ENCODE results near the gene DIP2C. TPM values are rescaled to one million over a fixed set of nuclear protein-coding genes. Genes with fewer than 3 reads are reported as not detected.

DIP2C gene
- total and polyA plus RNA-seq, 2 experiments from 2014 or later = 9.1 to 15.8 TPM

- H3K27ac ChIP-seq = no peak overlapping the region
- H3K4me3 ChIP-seq = no peak overlapping the region
- no peak for DNase-seq (ENCODE audit: low read depth in 1 of 2, low spot score in 1 of 2)
- H3K4me1 ChIP-seq (ENCODE audit: low read depth) = peaks cover 20% of the 10 kb centered on the region
- no peak for TF ChIP-seq CTCF (IDR thresholded peaks at IDR 0.05; ENCODE audit: low read depth, low read length)
- no peaks in the 10 kb centered on the region for H3K27me3 ChIP-seq
- H3K36me3 ChIP-seq = no peaks in the 10 kb centered on the region
- H3K9me3 ChIP-seq (ENCODE audit: low read depth) = no peaks in the 10 kb centered on the region
Observed at GRCh38 chr10:561721-562120, 127.7 kb downstream of the DIP2C start.

- DNase-seq (ENCODE audit: low read depth in 1 of 2, low spot score in 1 of 2) = no peak
- no peaks in the 10 kb centered on the region for H3K36me3 ChIP-seq
- peaks cover 15% of the 10 kb centered on the region for H3K4me1 ChIP-seq (ENCODE audit: low read depth)
- no peak overlapping the region for H3K27ac ChIP-seq
- no peaks in the 10 kb centered on the region for H3K9me3 ChIP-seq (ENCODE audit: low read depth)
- no peak overlapping the region for H3K4me3 ChIP-seq
- no peaks in the 10 kb centered on the region for H3K27me3 ChIP-seq
- no peak for TF ChIP-seq CTCF (IDR thresholded peaks at IDR 0.05; ENCODE audit: low read depth, low read length)
Observed at GRCh38 chr10:560314-560992, 129.0 kb downstream of the DIP2C start.

- Histone ChIP-seq H3K27ac (no peak overlapping the region), H3K27me3 (no peaks in the 10 kb centered on the region), H3K4me3 (no peak overlapping the region), H3K4me1 (ENCODE audit: low read depth) (peaks cover 15% of the 10 kb centered on the region), H3K9me3 (ENCODE audit: low read depth) (no peaks in the 10 kb centered on the region), H3K36me3 (no peaks in the 10 kb centered on the region)
- no peak for DNase-seq (ENCODE audit: low read depth in 1 of 2, low spot score in 1 of 2)
- TF ChIP-seq CTCF (IDR thresholded peaks at IDR 0.05; ENCODE audit: low read depth, low read length) = no peak
Observed at GRCh38 chr10:559767-560047, 129.8 kb downstream of the DIP2C start.

DNA sequence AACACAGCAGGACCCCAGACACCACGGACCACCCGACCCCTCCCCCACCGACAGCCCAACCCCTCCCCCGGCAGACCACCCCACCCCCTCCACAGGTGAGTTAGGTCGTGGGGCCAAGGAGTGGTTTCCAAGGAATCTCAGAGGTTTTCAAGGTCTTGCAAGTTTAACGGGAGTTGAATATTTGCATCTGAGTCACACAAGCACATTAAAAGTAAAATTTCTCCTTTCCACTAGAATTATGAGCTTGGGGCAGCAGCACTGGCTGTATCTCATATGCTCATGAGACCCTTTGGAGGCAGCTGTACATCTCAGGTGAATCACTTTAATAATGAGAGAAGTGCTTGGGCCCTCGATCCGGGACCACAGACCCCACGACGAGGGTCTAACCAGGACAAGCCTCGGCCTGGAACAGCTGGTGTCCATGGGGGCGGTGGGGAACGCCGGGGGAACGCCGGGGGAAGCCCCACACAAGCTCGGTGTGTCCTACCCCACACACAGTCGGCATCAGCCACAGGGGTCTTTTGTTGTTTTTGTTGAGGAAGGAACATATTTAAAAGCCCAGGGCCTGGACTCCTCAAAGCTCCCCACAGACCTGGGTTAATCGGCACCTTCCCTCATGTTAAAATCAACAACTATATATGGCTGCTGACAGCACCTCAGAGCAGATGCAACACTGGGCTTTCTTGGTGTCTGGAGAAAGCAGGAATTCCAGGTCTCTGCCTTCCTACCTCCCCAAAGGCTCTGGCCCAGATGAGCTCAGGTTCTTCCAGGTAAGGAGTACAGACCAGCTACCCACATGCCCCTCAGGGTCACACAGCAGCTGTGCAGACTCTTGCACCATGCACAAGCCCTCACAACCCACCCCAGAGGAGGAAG, 130.3 kb downstream of the DIP2C start:
- no peak for TF ChIP-seq CTCF (IDR thresholded peaks at IDR 0.05; ENCODE audit: low read depth, low read length)
- DNase-seq (ENCODE audit: low read depth in 1 of 2, low spot score in 1 of 2) = no peak
- H3K27ac ChIP-seq = no peak overlapping the region

GRCh38 chr10:558364-558763, 131.1 kb downstream of the DIP2C start:
- Histone ChIP-seq H3K4me3 (no peak overlapping the region), H3K9me3 (ENCODE audit: low read depth) (no peaks in the 10 kb centered on the region), H3K36me3 (no peaks in the 10 kb centered on the region), H3K27me3 (no peaks in the 10 kb centered on the region), H3K4me1 (ENCODE audit: low read depth) (peaks cover 15% of the 10 kb centered on the region), H3K27ac (no peak overlapping the region)
- DNase-seq (ENCODE audit: low read depth in 1 of 2, low spot score in 1 of 2) = no peak
- no peak for TF ChIP-seq CTCF (IDR thresholded peaks at IDR 0.05; ENCODE audit: low read depth, low read length)

More for the DNA sequence above, 130.3 kb downstream of the DIP2C start:
- Histone ChIP-seq H3K27me3 (no peaks in the 10 kb centered on the region), H3K9me3 (ENCODE audit: low read depth) (no peaks in the 10 kb centered on the region), H3K36me3 (no peaks in the 10 kb centered on the region), H3K4me1 (ENCODE audit: low read depth) (peaks cover 15% of the 10 kb centered on the region), H3K4me3 (no peak overlapping the region)
